Upper lobe of left lung (tissue), 4 donors: ENCODE results near the gene CSF2.

Experiments used
- CTCF ChIP-seq, 6 experiments: fragments of 450-650 bp in 4 of 6; fragments of 200-600 bp in 2 of 6; sonication (generic) in 2 of 6; IDR thresholded peaks; one replicate each; pipeline ENCODE4 v1.5.1; 2016 to 2019; ENCODE audit warnings: antibody characterized with exemption in 6 of 6
- POLR2A ChIP-seq, 4 donors: fragments of 450-650 bp; IDR thresholded peaks; one replicate each; pipeline ENCODE4 v1.5.1; 2016 to 2017; ENCODE audit warnings: antibody characterized with exemption in 4 of 4, mild to moderate bottlenecking in 2 of 4

GRCh38 chr5:132087176-132087575 lies 13.6 kb downstream of the CSF2 start:
- TF ChIP-seq CTCF (IDR thresholded peaks at IDR 0.05), result no peak
- no peak for TF ChIP-seq POLR2A (IDR thresholded peaks at IDR 0.05)
